H1 (cell line): ENCODE measurements around the gene LCOR. TPM values are rescaled to one million over a fixed set of nuclear protein-coding genes. Genes with fewer than 3 reads are reported as not detected.
A peak's percentile ranks its signal among the peaks of the same experiment; 100 is the strongest.

Experiments used
- CTCF ChIA-PET: fragments of 300-600 bp; sonication (Branson Sonifier 250); formaldehyde crosslinking; loops from one replicate; lab custom pipeline; 2021; ENCODE audit not compliant: partially characterized antibody; lab: Charles Lee
- POLR2A ChIA-PET: fragments of 300-600 bp; sonication (Branson Sonifier 250); formaldehyde crosslinking; loops from one replicate; lab custom pipeline; 2021; ENCODE audit warnings: inconsistent platforms; ENCODE audit not compliant: partially characterized antibody; lab: Charles Lee
- DNase-seq, 2 experiments: peaks; one replicate each; pipeline versions ENCODE4 v3.0.0 to v3.0.0-alpha.2; 2010 to 2022; ENCODE audit warnings: low spot score in 2 of 2, low read depth in 1 of 2, mixed read lengths in 1 of 2
- FAIRE-seq: peaks from 2 replicates; lab custom pipeline; 2011; peaks lifted over from hg19 to GRCh38; lab: Jason Lieb, UNC
- H2AFZ ChIP-seq: 2 replicates; pipeline ENCODE4 v1.8.1; 2012; ENCODE audit warnings: low read length, inconsistent platforms
- H2AK5ac ChIP-seq: 2 replicates; pipeline ENCODE4 v1.6.1; 2013; ENCODE audit warnings: low read depth, low read length
- H2BK120ac ChIP-seq: replicated peaks from 2 replicates; pipeline ENCODE3; 2013; ENCODE audit warnings: low read depth, low read length, inconsistent platforms
- H2BK12ac ChIP-seq: 2 replicates; pipeline ENCODE4 v1.6.1; 2013; ENCODE audit warnings: low read depth, low read length
- H2BK15ac ChIP-seq: 2 replicates; pipeline ENCODE4 v1.6.1; 2013; ENCODE audit warnings: low read length
- H2BK20ac ChIP-seq: 2 replicates; pipeline ENCODE4 v1.6.1; 2013; ENCODE audit warnings: low read length
- H2BK5ac ChIP-seq: 2 replicates; pipeline ENCODE4 v1.6.1; 2013; ENCODE audit warnings: low read depth, low read length
- H3K14ac ChIP-seq: 2 replicates; pipeline ENCODE4 v1.6.1; 2013; ENCODE audit warnings: inconsistent platforms; ENCODE audit not compliant: insufficient read length
- H3K18ac ChIP-seq: 2 replicates; pipeline ENCODE4 v1.6.1; 2013; ENCODE audit warnings: low read length; ENCODE audit errors: extremely low read depth
- H3K23ac ChIP-seq: 2 replicates; pipeline ENCODE4 v1.6.1; 2013; ENCODE audit warnings: inconsistent platforms; ENCODE audit not compliant: insufficient read length
- H3K23me2 ChIP-seq: 2 replicates; pipeline ENCODE4 v1.6.1; 2013; ENCODE audit warnings: low read depth, low read length
- H3K27ac ChIP-seq: 2 replicates; pipeline ENCODE4 v1.6.1; 2011; ENCODE audit warnings: low read depth, low read length, inconsistent platforms
- H3K27me3 ChIP-seq, 4 experiments: replicated peaks in 1 of 4; 1 replicate in 1 of 4; 2 replicates in 3 of 4; pipeline versions ENCODE4 v1.6.1 to v1.8.1; 2011 to 2013; ENCODE audit warnings: low read length in 3 of 4, mild to moderate bottlenecking in 3 of 4, inconsistent platforms in 2 of 4, mixed read lengths in 2 of 4, moderate library complexity in 1 of 4; ENCODE audit not compliant: control insufficient read depth in 3 of 4, insufficient read depth in 3 of 4; ENCODE audit errors: extremely low read depth in 1 of 4
- H3K36me3 ChIP-seq, 4 experiments: 2 replicates each; pipeline versions ENCODE4 v1.6.1 to v1.8.1; 2011 to 2013; ENCODE audit warnings: mild to moderate bottlenecking in 4 of 4, low read length in 3 of 4, moderate library complexity in 2 of 4, control low read depth in 1 of 4, inconsistent platforms in 1 of 4; ENCODE audit not compliant: insufficient read depth in 4 of 4, control insufficient read depth in 2 of 4
- H3K4ac ChIP-seq: replicated peaks from 2 replicates; pipeline ENCODE3; 2013; ENCODE audit warnings: low read length, low read depth, mixed read lengths, inconsistent platforms; ENCODE audit not compliant: insufficient read length
- H3K4me1 ChIP-seq, 4 experiments: replicated peaks in 1 of 4; 1 replicate in 1 of 4; 2 replicates in 3 of 4; pipeline versions ENCODE4 v1.6.1 to v1.8.1; 2011 to 2013; ENCODE audit warnings: low read length in 3 of 4, inconsistent platforms in 2 of 4, mixed read lengths in 1 of 4; ENCODE audit not compliant: insufficient read depth in 4 of 4, control insufficient read depth in 3 of 4
- H3K4me2 ChIP-seq, 2 experiments: 2 replicates each; pipeline versions ENCODE4 v1.6.1 to v1.8.1; 2011 to 2013; ENCODE audit warnings: low read depth in 2 of 2, low read length in 2 of 2, control low read depth in 1 of 2, inconsistent platforms in 1 of 2, mild to moderate bottlenecking in 1 of 2; ENCODE audit not compliant: insufficient read depth in 1 of 2
- H3K4me3 ChIP-seq, 4 experiments: fragments of 200-600, 300-600 bp in 1 of 4; sonication (generic), shearing (Covaris generic), sonication (Bioruptor Twin) in 1 of 4; 2 replicates each; pipeline versions ENCODE4 v1.5.1 to v1.8.1; 2011 to 2016; ENCODE audit warnings: low read length in 4 of 4, low read depth in 3 of 4, control low read depth in 2 of 4, inconsistent platforms in 2 of 4, mild to moderate bottlenecking in 2 of 4, mixed read lengths in 1 of 4, moderate library complexity in 1 of 4; ENCODE audit not compliant: insufficient read depth in 2 of 4; ENCODE audit errors: extremely low read depth in 1 of 4
- H3K56ac ChIP-seq: replicated peaks from 2 replicates; pipeline ENCODE3; 2013; ENCODE audit warnings: low read depth, mild to moderate bottlenecking, mixed read lengths, low read length, inconsistent platforms; ENCODE audit not compliant: insufficient read length
- H3K79me1 ChIP-seq: 2 replicates; pipeline ENCODE4 v1.6.1; 2013; ENCODE audit warnings: low read depth, low read length, control low read depth
- H3K79me2 ChIP-seq, 2 experiments: 2 replicates each; pipeline versions ENCODE4 v1.6.1 to v1.8.1; 2012 to 2013; ENCODE audit warnings: low read length in 2 of 2, mild to moderate bottlenecking in 2 of 2, inconsistent platforms in 1 of 2; ENCODE audit not compliant: insufficient read depth in 2 of 2, control insufficient read depth in 1 of 2
- H3K9ac ChIP-seq, 4 experiments: replicated peaks in 1 of 4; 1 replicate in 1 of 4; 2 replicates in 3 of 4; pipeline versions ENCODE4 v1.6.1 to v1.8.1; 2011 to 2013; ENCODE audit warnings: low read depth in 3 of 4, low read length in 3 of 4, control low read depth in 2 of 4, mild to moderate bottlenecking in 2 of 4, moderate library complexity in 2 of 4, inconsistent platforms in 1 of 4; ENCODE audit errors: extremely low read depth in 1 of 4
- H3K9me3 ChIP-seq, 2 experiments: 2 replicates each; pipeline versions ENCODE4 v1.6.1 to v1.8.1; 2012 to 2013; ENCODE audit warnings: mild to moderate bottlenecking in 2 of 2, moderate library complexity in 2 of 2, control low read depth in 1 of 2, inconsistent platforms in 1 of 2, low read depth in 1 of 2, low read length in 1 of 2, mixed read lengths in 1 of 2; ENCODE audit not compliant: insufficient read depth in 2 of 2
- H4K20me1 ChIP-seq, 2 experiments: replicated peaks in 1 of 2; 2 replicates each; pipeline versions ENCODE3 to v1.8.1; 2011 to 2013; ENCODE audit warnings: inconsistent platforms in 2 of 2, low read length in 2 of 2, mild to moderate bottlenecking in 1 of 2; ENCODE audit not compliant: insufficient read depth in 2 of 2, control insufficient read depth in 1 of 2
- H4K5ac ChIP-seq: 2 replicates; pipeline ENCODE4 v1.6.1; 2013; ENCODE audit warnings: low read length, low read depth, mixed read lengths, inconsistent platforms; ENCODE audit not compliant: insufficient read length
- H4K8ac ChIP-seq: 2 replicates; pipeline ENCODE4 v1.8.0; 2013; ENCODE audit warnings: mild to moderate bottlenecking, moderate library complexity, low read length, inconsistent platforms; ENCODE audit not compliant: insufficient read depth; ENCODE audit errors: extremely low read depth
- H4K91ac ChIP-seq: replicated peaks from 2 replicates; pipeline ENCODE3; 2013; ENCODE audit warnings: low read length, mixed read lengths, inconsistent platforms; ENCODE audit not compliant: insufficient read length
- ASH2L ChIP-seq: fragments of 200-600, 300-600 bp; sonication (generic); IDR thresholded peaks from one replicate; pipeline ENCODE4 v1.7.1; 2017; ENCODE audit warnings: low read length
- CTCF ChIP-seq, 3 experiments: IDR thresholded peaks; 1 replicate in 2 of 3; 2 replicates in 1 of 3; pipeline versions ENCODE4 v1.5.1 to v1.6.1; 2011; ENCODE audit warnings: low read length in 3 of 3, mild to moderate bottlenecking in 3 of 3, inconsistent platforms in 2 of 3, low read depth in 1 of 3, moderate library complexity in 1 of 3; ENCODE audit not compliant: insufficient read depth in 1 of 3; ENCODE audit errors: control extremely low read depth in 1 of 3
- EGR1 ChIP-seq: IDR thresholded peaks from 2 replicates; pipeline ENCODE4 v1.6.1; 2011; ENCODE audit warnings: low read depth, low read length, borderline replicate concordance
- JUND ChIP-seq: IDR thresholded peaks from 2 replicates; pipeline ENCODE4 v1.6.1; 2011; ENCODE audit warnings: mild to moderate bottlenecking, improper control_type of control experiment, low read length
- NANOG ChIP-seq: IDR thresholded peaks from 2 replicates; pipeline ENCODE4 v1.6.1; 2011; ENCODE audit warnings: low read length, low read depth, mild to moderate bottlenecking, inconsistent platforms; ENCODE audit not compliant: insufficient read depth, poor library complexity, severe bottlenecking
- SIN3A ChIP-seq, 2 experiments: IDR thresholded peaks in 1 of 2; conservative IDR thresholded peaks in 1 of 2; 2 replicates each; pipeline ENCODE4 v1.6.1; 2011 to 2012; ENCODE audit warnings: low read length in 2 of 2, improper control_type of control experiment in 1 of 2, low read depth in 1 of 2, mild to moderate bottlenecking in 1 of 2
- SUZ12 ChIP-seq: fragments of 200-600 bp; sonication (generic); IDR thresholded peaks from 2 replicates; pipeline ENCODE4 v1.6.1; 2012; ENCODE audit warnings: mild to moderate bottlenecking, inconsistent platforms, low read length, moderate library complexity, mixed read lengths
- TAF7 ChIP-seq: optimal IDR thresholded peaks from 2 replicates; pipeline ENCODE3; 2011; ENCODE audit warnings: low read depth, mild to moderate bottlenecking, inconsistent platforms, low read length, moderate library complexity, borderline replicate concordance
- YY1 ChIP-seq: IDR thresholded peaks from 2 replicates; pipeline ENCODE4 v1.6.1; 2011; ENCODE audit warnings: low read depth, mild to moderate bottlenecking, low read length
- ZNF274 ChIP-seq: IDR thresholded peaks from 2 replicates; pipeline ENCODE4 v1.7.0; 2012; ENCODE audit warnings: low read length, borderline replicate concordance; ENCODE audit errors: extremely low read depth
- WGBS, 2 experiments: shearing (Covaris generic) in 1 of 2; methylation state at CpG; one replicate each; pipeline versions ENCODE4 v1.1.6 to v1.1.7; 2013 to 2015; ENCODE audit warnings: low lambda C conversion rate in 2 of 2, mixed read lengths in 2 of 2, inconsistent platforms in 1 of 2, low coverage in 1 of 2, missing lambda C conversion rate in 1 of 2; ENCODE audit not compliant: insufficient replicate concordance in 2 of 2, insufficient coverage in 1 of 2, insufficient read length in 1 of 2; ENCODE audit errors: extremely low coverage in 1 of 2, missing lambda C conversion rate in 1 of 2; 5-methylcytosine and 5-hydroxymethylcytosine counted together
- polyA plus RNA-seq, 7 experiments: library from polyadenylated mRNA; depleted of rRNA in 3 of 7; stranded (reverse) in 5 of 7; unstranded in 2 of 7; fragments of >200 nt in 5 of 7; fragments of 200-250 nt in 2 of 7; gene quantifications; 1 replicate in 5 of 7; 2 replicates in 1 of 7; 4 replicates in 1 of 7; pipeline versions ENCODE4 v1.2.1 to v1.2.3, GENCODE V29; 2011 to 2013; ENCODE audit warnings: missing spikeins in 2 of 7, mixed read lengths in 2 of 7
- total RNA-seq: library from RNA; stranded (reverse); fragmentation: NEBNext Ultra II Directional; extraction: Animal tissue kit (Norgen Biotek cat#: 25700); gene quantifications from 2 replicates; pipeline ENCODE4 v1.2.1, GENCODE V29; 2021

Gene LCOR
- total and polyA plus RNA-seq, 2 of the 8 experiments (the other 6 are each of a cell fraction or from before 2014, with no cell fraction given): 4.7 to 25.5 TPM

GRCh38 chr10:96826438-96826837, 5.7 kb upstream of the LCOR start:
- ChIA-PET POLR2A (no interaction called here), CTCF (interaction anchor here (0.8 to 5.1 kb wide), 8 partner anchors 8 to 210 kb away, joined by 3 to 57 read pairs (median 4); no protein-coding TSS in a partner anchor)
- H2BK12ac ChIP-seq: no peak overlapping the region
- DNase-seq (no peak), FAIRE-seq (no peak)
- H3K79me2 ChIP-seq: no peaks in the 10 kb centered on the region
- H2BK5ac ChIP-seq: no peak overlapping the region
- H3K23me2 ChIP-seq: no peaks in the 10 kb centered on the region
- H3K27me3 ChIP-seq: no peaks in the 10 kb centered on the region; a peak in 1 of 7 replicates
- no peak overlapping the region for H2BK120ac ChIP-seq
- H3K4ac ChIP-seq: no peak overlapping the region
- H2AK5ac ChIP-seq: no peak overlapping the region
- H3K27ac ChIP-seq: no peak overlapping the region
- H4K91ac ChIP-seq: no peak overlapping the region
- H3K9ac ChIP-seq: peak overlapping the region in 1 of 4 experiments; percentile 7; a peak in 2 of 7 replicates
- H2BK15ac ChIP-seq: no peak overlapping the region
- H4K8ac ChIP-seq: no peak overlapping the region
- H3K36me3 ChIP-seq: no peaks in the 10 kb centered on the region
- H4K5ac ChIP-seq: no peak overlapping the region
- 77% methylated on average over 1 of the region's 1 CpG; no CpG with 5 or more reads in 1 of the 2 experiments for WGBS, 2 experiments
- H3K4me3 ChIP-seq: no peak overlapping the region
- no peak overlapping the region for H2AFZ ChIP-seq
- no peak overlapping the region for H2BK20ac ChIP-seq
- no peak overlapping the region for H3K18ac ChIP-seq
- no peak overlapping the region for H3K56ac ChIP-seq
- no peaks in the 10 kb centered on the region; a peak in 2 of 7 replicates for H3K4me1 ChIP-seq
- no peaks in the 10 kb centered on the region for H4K20me1 ChIP-seq
- no peaks in the 10 kb centered on the region for H3K9me3 ChIP-seq
- no peaks in the 10 kb centered on the region for H3K79me1 ChIP-seq
- no peak overlapping the region for H3K4me2 ChIP-seq
- no peak overlapping the region for H3K14ac ChIP-seq
- no peak overlapping the region for H3K23ac ChIP-seq
- TF ChIP-seq ZNF274 (no peak), JUND (no peak), SIN3A (conservative IDR thresholded peaks at IDR 0.05 in 1 of 2, IDR thresholded peaks at IDR 0.05 in 1 of 2; ENCODE audit: low read depth in 1 of 2, low read length in 2 of 2) (no peak), NANOG (no peak), EGR1 (no peak), TAF7 (no peak), SUZ12 (no peak), CTCF (IDR thresholded peaks at IDR 0.05; ENCODE audit: control extremely low read depth in 1 of 3, insufficient read depth in 1 of 3, low read depth in 1 of 3, low read length in 3 of 3) (no peak), ASH2L (no peak), YY1 (no peak)
